IMR-90 (cell line): Measurements from ENCODE around the gene POLE4.

ENCODE experiments used
- CHD1 ChIP-seq: IDR thresholded peaks from 2 replicates; pipeline ENCODE4 v1.6.1; 2012; ENCODE audit warnings: low read depth, low read length, improper control_type of control experiment
- MAZ ChIP-seq: IDR thresholded peaks from 2 replicates; pipeline ENCODE4 v1.6.1; 2012; ENCODE audit warnings: low read depth, mild to moderate bottlenecking, low read length, improper control_type of control experiment, moderate library complexity, borderline replicate concordance
- POLR2A ChIP-seq: IDR thresholded peaks from 2 replicates; pipeline ENCODE4 v1.6.1; 2012; ENCODE audit warnings: mild to moderate bottlenecking, low read depth, low read length
- RAD21 ChIP-seq: IDR thresholded peaks from 2 replicates; pipeline ENCODE4 v1.6.1; 2012; ENCODE audit warnings: low read length, improper control_type of control experiment
- RCOR1 ChIP-seq: IDR thresholded peaks from 2 replicates; pipeline ENCODE4 v1.6.1; 2012; ENCODE audit warnings: mild to moderate bottlenecking, low read length, improper control_type of control experiment; ENCODE audit not compliant: insufficient replicate concordance
- RFX5 ChIP-seq: IDR thresholded peaks from 2 replicates; pipeline ENCODE4 v1.8.0; 2012; ENCODE audit warnings: low read depth, mild to moderate bottlenecking, low read length, moderate library complexity
- TF ChIP-seq, protein P1 (sequence below): conservative IDR thresholded peaks from 2 replicates; pipeline ENCODE4 v1.5.1; 2012; ENCODE audit warnings: mild to moderate bottlenecking, low read depth, low read length, improper control_type of control experiment
- TF ChIP-seq, protein P2 (sequence below): fragments of 150-350 bp; IDR thresholded peaks from 2 replicates; pipeline ENCODE4 v1.6.1; 2016; ENCODE audit warnings: low read depth, mild to moderate bottlenecking, low read length, moderate library complexity, borderline replicate concordance

- TF ChIP-seq RAD21: peak; percentile 11; the same call in 1 of the 2 replicates
- TF ChIP-seq POLR2A: no peak
- TF ChIP-seq, protein P1, sequence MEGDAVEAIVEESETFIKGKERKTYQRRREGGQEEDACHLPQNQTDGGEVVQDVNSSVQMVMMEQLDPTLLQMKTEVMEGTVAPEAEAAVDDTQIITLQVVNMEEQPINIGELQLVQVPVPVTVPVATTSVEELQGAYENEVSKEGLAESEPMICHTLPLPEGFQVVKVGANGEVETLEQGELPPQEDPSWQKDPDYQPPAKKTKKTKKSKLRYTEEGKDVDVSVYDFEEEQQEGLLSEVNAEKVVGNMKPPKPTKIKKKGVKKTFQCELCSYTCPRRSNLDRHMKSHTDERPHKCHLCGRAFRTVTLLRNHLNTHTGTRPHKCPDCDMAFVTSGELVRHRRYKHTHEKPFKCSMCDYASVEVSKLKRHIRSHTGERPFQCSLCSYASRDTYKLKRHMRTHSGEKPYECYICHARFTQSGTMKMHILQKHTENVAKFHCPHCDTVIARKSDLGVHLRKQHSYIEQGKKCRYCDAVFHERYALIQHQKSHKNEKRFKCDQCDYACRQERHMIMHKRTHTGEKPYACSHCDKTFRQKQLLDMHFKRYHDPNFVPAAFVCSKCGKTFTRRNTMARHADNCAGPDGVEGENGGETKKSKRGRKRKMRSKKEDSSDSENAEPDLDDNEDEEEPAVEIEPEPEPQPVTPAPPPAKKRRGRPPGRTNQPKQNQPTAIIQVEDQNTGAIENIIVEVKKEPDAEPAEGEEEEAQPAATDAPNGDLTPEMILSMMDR: 0 out of 2 replicates have a peak, but pooled peaks have one; percentile 19
- TF ChIP-seq CHD1: no peak
- no peak for TF ChIP-seq MAZ
- TF ChIP-seq, protein P2, sequence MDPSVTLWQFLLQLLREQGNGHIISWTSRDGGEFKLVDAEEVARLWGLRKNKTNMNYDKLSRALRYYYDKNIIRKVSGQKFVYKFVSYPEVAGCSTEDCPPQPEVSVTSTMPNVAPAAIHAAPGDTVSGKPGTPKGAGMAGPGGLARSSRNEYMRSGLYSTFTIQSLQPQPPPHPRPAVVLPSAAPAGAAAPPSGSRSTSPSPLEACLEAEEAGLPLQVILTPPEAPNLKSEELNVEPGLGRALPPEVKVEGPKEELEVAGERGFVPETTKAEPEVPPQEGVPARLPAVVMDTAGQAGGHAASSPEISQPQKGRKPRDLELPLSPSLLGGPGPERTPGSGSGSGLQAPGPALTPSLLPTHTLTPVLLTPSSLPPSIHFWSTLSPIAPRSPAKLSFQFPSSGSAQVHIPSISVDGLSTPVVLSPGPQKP: no peak
- no peak for TF ChIP-seq RCOR1
- no peak for TF ChIP-seq RFX5
Measured at GRCh38 chr2:74982577-74982976, 24.1 kb downstream of the POLE4 start.
